ENCODE data around the gene ABCA2. TPM values are rescaled to one million over a fixed set of nuclear protein-coding genes. Genes with fewer than 3 reads are reported as not detected.

ABCA2 gene
- total and polyA plus RNA-seq, 4 donors, result 13.4 to 39.0 (median 16.5) TPM

DNA sequence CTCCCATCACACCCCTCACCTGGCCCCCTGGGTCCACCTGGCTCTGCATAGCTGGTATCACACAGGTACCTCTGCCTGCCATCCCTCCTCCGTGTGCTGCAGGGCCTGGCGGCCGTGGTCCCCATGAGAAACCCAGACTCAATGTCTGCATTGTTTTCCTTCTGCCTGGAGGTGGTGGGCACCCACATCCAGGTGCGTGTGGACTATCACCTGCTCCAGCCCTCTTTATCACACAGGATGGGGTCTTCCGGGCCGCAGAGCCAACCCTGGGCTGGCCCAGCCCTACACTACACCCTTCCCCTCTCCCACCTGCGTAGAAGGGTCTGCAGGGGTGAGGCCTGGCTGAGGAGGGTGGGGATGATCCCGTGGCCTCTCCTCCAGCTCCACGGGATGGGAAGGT, 10.9 kb upstream of the ABCA2 start:
- no peak for DNase-seq
- no peaks in the 10 kb centered on the region for H3K9me3 ChIP-seq (ENCODE audit: control insufficient read depth in 4 of 4, insufficient read depth in 3 of 4, low read length in 3 of 4)
- 85 to 87% methylated on average over 9 of the region's 9 CpGs for WGBS, 2 donors
- peaks cover 0 to 10% (median 0%) of the 10 kb centered on the region in 5 donors for H3K4me1 ChIP-seq (ENCODE audit: control insufficient read depth in 5 of 5, insufficient read depth in 5 of 5, low read length in 5 of 5)
- no peak overlapping the region for H3K4me3 ChIP-seq
- H3K27ac ChIP-seq (ENCODE audit: low read depth in 1 of 2, low read length in 1 of 2), result no peak overlapping the region
- TF ChIP-seq, protein P1, sequence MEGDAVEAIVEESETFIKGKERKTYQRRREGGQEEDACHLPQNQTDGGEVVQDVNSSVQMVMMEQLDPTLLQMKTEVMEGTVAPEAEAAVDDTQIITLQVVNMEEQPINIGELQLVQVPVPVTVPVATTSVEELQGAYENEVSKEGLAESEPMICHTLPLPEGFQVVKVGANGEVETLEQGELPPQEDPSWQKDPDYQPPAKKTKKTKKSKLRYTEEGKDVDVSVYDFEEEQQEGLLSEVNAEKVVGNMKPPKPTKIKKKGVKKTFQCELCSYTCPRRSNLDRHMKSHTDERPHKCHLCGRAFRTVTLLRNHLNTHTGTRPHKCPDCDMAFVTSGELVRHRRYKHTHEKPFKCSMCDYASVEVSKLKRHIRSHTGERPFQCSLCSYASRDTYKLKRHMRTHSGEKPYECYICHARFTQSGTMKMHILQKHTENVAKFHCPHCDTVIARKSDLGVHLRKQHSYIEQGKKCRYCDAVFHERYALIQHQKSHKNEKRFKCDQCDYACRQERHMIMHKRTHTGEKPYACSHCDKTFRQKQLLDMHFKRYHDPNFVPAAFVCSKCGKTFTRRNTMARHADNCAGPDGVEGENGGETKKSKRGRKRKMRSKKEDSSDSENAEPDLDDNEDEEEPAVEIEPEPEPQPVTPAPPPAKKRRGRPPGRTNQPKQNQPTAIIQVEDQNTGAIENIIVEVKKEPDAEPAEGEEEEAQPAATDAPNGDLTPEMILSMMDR (IDR thresholded peaks at IDR 0.05; ENCODE audit: control extremely low read depth, extremely low read depth), result no peak
- H3K36me3 ChIP-seq (ENCODE audit: control insufficient read depth in 4 of 4, insufficient read depth in 4 of 4, low read length in 4 of 4), result peaks cover 0 to 15% (median 0%) of the 10 kb centered on the region in 4 donors
- H3K9ac ChIP-seq (ENCODE audit: insufficient read depth in 1 of 2, low read length in 2 of 2), result no peak overlapping the region
- ATAC-seq (ENCODE audit: insufficient read depth, low FRiP score), result no peak
- peaks cover 0 to 1% (median 0%) of the 10 kb centered on the region in 3 donors for H3K27me3 ChIP-seq (ENCODE audit: control insufficient read depth in 3 of 3, insufficient read depth in 3 of 3, low read length in 2 of 3)

DNA sequence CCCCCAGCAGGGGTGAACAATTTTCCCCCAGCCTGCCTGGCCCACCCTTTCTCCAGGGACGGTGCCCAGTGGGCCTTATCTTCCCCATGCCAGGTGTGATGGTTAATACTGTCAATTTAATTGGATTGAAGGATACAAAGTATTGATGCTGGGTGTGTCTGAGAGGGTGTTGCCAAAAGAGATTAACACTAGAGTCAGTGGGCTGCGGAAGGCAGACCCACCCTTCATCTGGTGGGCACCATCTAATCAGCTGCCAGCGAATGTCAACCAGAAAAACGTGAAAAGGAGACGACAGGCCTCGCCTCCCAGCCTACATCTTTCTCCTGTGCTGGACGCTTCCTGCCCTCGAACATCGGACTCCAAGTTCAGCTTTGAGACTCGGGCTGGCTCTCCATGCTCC, 9.4 kb upstream of the ABCA2 start:
- Histone ChIP-seq H3K27me3 (ENCODE audit: control insufficient read depth in 3 of 3, insufficient read depth in 3 of 3, low read length in 2 of 3) (no peaks in the 10 kb centered on the region), H3K9me3 (ENCODE audit: control insufficient read depth in 4 of 4, insufficient read depth in 3 of 4, low read length in 3 of 4) (no peaks in the 10 kb centered on the region), H3K27ac (ENCODE audit: low read depth in 1 of 2, low read length in 1 of 2) (no peak overlapping the region), H3K4me3 (no peak overlapping the region), H3K36me3 (ENCODE audit: control insufficient read depth in 4 of 4, insufficient read depth in 4 of 4, low read length in 4 of 4) (peaks cover 0 to 15% (median 0%) of the 10 kb centered on the region in 4 donors), H3K4me1 (ENCODE audit: control insufficient read depth in 5 of 5, insufficient read depth in 5 of 5, low read length in 5 of 5) (peaks cover 0 to 8% (median 0%) of the 10 kb centered on the region in 5 donors), H3K9ac (ENCODE audit: insufficient read depth in 1 of 2, low read length in 2 of 2) (no peak overlapping the region)
- 91 to 93% methylated on average over 10 of the region's 10 CpGs for WGBS, 2 donors
- TF ChIP-seq, protein P1 (IDR thresholded peaks at IDR 0.05; ENCODE audit: control extremely low read depth, extremely low read depth), result no peak
- no peak for ATAC-seq (ENCODE audit: insufficient read depth, low FRiP score)
- DNase-seq, result no peak

DNA sequence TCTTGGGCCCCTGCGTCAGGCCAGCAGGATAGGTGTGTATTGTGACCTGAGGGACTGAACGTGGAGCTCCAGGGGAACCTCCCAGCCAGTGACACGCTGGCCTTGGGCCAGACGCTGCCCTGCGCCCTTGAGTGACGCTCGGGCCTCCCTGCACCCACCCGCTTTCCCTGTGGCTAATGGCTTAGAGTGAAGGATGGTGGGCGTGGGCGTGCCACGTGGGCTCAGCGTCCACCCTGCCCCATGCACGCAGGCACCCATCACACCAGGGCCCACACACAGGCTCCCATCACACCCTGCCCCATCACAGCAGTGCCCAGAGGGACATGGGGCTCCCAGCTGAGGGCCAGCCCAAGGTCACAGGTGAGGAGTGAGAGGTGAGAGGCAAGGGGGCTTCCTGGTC, 9.0 kb upstream of the ABCA2 start:
- 76 to 86% methylated on average over 13 of the region's 13 CpGs for WGBS, 2 donors
- no peak overlapping the region for H3K27ac ChIP-seq (ENCODE audit: low read depth in 1 of 2, low read length in 1 of 2)
- H3K27me3 ChIP-seq (ENCODE audit: control insufficient read depth in 3 of 3, insufficient read depth in 3 of 3, low read length in 2 of 3), result no peaks in the 10 kb centered on the region
- H3K36me3 ChIP-seq (ENCODE audit: control insufficient read depth in 4 of 4, insufficient read depth in 4 of 4, low read length in 4 of 4), result peaks cover 0 to 15% (median 0%) of the 10 kb centered on the region in 4 donors
- H3K9me3 ChIP-seq (ENCODE audit: control insufficient read depth in 4 of 4, insufficient read depth in 3 of 4, low read length in 3 of 4), result no peaks in the 10 kb centered on the region
- no peak overlapping the region for H3K4me3 ChIP-seq
- DNase-seq (no peak), ATAC-seq (ENCODE audit: insufficient read depth, low FRiP score) (no peak)
- H3K9ac ChIP-seq (ENCODE audit: insufficient read depth in 1 of 2, low read length in 2 of 2), result no peak overlapping the region
- H3K4me1 ChIP-seq (ENCODE audit: control insufficient read depth in 5 of 5, insufficient read depth in 5 of 5, low read length in 5 of 5), result peaks cover 0 to 8% (median 0%) of the 10 kb centered on the region in 5 donors
- TF ChIP-seq, protein P1 (IDR thresholded peaks at IDR 0.05; ENCODE audit: control extremely low read depth, extremely low read depth), result no peak

DNA sequence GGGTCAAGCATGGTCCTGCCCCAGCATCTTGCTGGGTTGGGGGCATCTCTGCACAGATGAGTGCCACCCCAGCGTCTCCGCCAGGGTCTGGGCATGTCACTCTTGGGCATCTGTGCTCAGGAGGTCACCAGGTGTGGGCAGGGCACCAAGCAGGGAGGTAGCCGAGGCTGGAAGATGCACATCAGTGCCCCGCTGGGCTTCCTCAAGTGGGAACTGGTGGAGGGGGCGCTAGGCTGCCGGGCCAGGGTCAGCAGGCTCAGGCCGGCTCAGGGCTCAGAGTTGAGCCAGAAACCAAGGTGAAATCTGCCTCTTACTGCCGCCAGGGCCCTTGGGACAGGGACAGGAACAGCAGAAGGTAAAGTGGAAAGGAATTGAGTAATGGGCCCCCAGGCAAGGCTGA, 7.9 kb upstream of the ABCA2 start:
- ATAC-seq (ENCODE audit: insufficient read depth, low FRiP score) (no peak), DNase-seq (no peak)
- no peaks in the 10 kb centered on the region for H3K27me3 ChIP-seq (ENCODE audit: control insufficient read depth in 3 of 3, insufficient read depth in 3 of 3, low read length in 2 of 3)
- WGBS, 2 donors, result 80 to 84% methylated on average over 8 of the region's 8 CpGs
- H3K27ac ChIP-seq (ENCODE audit: low read depth in 1 of 2, low read length in 1 of 2), result no peak overlapping the region
- H3K9ac ChIP-seq (ENCODE audit: insufficient read depth in 1 of 2, low read length in 2 of 2), result no peak overlapping the region
- H3K4me1 ChIP-seq (ENCODE audit: control insufficient read depth in 5 of 5, insufficient read depth in 5 of 5, low read length in 5 of 5), result peaks cover 0 to 8% (median 0%) of the 10 kb centered on the region in 5 donors
- peaks cover 0 to 15% (median 0%) of the 10 kb centered on the region in 4 donors for H3K36me3 ChIP-seq (ENCODE audit: control insufficient read depth in 4 of 4, insufficient read depth in 4 of 4, low read length in 4 of 4)
- no peak overlapping the region for H3K4me3 ChIP-seq
- TF ChIP-seq, protein P1 (IDR thresholded peaks at IDR 0.05; ENCODE audit: control extremely low read depth, extremely low read depth), result no peak
- H3K9me3 ChIP-seq (ENCODE audit: control insufficient read depth in 4 of 4, insufficient read depth in 3 of 4, low read length in 3 of 4), result no peaks in the 10 kb centered on the region
